RPMI7951 (cell line): ENCODE data around the gene SLC6A3. TPM values are rescaled to one million over a fixed set of nuclear protein-coding genes. Genes with fewer than 3 reads are reported as not detected.

Source experiments
- DNase-seq: peaks from one replicate; pipeline ENCODE4 v3.0.0-alpha.2; 2012; ENCODE audit warnings: low read depth
- total RNA-seq: library from RNA; depleted of rRNA; stranded (reverse); fragments of >200 nt; shearing (Covaris generic); gene quantifications from 2 replicates; pipeline ENCODE4 v1.2.3, GENCODE V29; 2014; rRNA removed

The SLC6A3 gene
- total RNA-seq = not detected in 2 replicates

DNA sequence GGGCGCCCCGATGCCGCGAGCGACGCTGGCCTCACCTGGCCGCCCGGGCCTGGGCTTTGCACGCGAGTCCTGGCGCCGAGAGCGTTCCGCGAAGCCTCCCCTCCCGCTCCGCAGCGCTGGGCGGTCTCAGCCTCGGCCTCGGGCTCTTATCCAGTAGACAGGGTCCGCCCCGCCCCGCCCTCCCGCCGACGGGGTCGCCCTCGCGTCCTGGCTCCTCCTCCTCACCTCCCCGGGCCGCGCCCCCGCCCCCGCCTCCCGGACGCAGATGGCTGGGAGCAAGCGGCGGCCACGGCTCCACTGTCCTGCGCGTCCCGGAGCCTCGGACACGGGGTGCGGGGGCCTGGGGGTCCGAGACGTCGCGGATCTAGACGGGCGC is at the start of gene SLC6A3:
TSS of gene SLC6A3 (minus strand) at position 128 of the 376 bp plus-strand sequence. CDS start 2,243 bp downstream, outside the sequence.
- no peak for DNase-seq

DNA sequence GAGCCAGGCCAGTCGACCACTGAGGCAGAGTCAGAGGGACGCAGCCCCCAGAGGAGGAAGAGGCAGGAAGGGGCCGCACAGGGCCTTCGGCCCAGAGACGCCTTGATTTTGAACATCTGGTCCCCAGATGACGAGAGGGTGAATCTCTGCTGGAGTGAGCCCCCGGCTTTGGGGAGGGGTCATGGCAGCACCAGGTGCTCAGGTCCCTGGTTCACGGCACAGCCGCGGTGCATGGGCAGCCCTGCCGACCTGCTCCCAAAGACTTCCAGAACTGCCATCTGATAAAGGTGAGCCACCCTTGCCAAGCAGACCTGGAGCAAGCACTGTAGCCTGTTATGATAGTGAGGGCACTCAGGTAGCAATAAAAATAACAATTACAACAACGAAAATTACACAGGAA is 48.7 kb upstream of the SLC6A3 start:
- no peak for DNase-seq

DNA sequence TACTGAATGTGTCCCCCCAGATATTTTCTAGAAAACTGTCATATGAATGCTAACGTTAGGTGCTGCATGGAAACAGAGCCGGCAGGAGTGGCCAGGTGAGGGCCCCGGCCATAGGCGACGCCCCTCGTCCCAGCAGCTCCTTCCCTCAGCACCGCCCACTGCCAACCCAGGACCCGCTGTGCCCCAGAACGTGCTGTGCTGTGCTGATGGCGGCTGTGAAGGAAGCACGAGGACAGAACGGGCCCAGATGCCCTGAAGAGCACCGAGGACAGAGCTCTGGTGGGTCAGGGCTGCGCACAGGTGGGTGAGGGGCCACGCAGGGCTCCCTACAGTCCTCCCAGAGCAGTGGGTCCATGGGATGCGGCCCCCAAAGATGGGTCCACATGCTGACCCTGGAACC is 48.2 kb upstream of the SLC6A3 start:
- DNase-seq = no peak

DNA sequence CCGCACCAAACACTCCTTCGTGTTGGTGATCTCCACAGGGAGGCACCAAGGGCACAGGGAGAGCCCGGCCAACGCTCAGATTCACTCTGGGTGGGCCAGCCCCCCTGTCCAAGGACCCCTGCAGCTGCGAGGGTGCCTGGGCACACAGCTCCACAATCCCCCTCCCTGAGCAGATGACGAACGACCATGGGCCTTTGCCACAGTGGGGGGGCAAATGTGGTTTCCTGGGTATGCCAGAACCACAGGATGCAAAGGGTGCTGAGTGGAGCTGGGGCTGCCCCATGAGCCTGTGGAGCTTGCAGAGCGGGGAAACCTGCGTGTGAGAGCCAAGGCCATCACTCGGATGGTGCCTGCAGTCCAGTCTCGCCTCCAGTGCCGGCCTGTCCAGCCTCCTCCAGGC is 47.5 kb upstream of the SLC6A3 start:
- no peak for DNase-seq

DNA sequence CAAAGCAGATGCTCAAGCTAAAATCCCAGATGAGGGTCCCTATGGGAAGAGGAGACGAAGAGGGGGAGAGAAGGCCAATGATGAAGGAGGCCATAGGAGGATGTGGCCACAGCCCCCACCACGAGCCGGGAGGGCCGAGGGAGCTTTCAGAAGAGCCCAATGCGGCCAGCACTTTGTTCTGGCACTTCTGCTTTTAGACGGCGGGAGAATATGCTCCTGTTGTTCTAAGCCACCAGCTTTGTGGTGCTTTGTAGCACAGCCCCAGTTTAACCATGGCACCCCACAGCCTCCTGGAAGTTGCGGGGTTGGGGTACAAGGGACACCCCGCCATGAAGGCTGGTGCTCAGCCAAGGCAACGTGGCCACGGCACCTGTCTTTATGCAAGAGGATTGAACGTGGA is 45.1 kb upstream of the SLC6A3 start:
- no peak for DNase-seq

DNA sequence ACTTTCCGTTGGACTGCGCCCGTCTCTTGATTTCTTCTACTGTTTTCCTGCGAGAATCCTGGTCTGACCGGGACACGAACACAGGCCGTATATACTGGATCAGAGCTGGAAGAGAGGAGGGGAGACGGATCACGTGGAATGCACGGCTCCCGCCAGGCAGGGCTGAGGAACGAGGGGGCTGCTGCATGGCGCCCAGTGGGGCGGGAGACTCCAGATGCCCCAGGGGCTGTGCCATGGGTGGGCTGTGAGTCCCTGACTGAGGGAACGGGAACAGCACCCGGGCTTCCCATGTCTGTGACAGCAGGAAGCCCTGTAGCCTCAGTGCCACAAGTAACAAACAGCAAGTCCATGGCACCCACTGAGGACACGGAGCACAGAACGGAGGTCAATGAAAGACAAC is 44.5 kb upstream of the SLC6A3 start:
- DNase-seq = no peak

DNA sequence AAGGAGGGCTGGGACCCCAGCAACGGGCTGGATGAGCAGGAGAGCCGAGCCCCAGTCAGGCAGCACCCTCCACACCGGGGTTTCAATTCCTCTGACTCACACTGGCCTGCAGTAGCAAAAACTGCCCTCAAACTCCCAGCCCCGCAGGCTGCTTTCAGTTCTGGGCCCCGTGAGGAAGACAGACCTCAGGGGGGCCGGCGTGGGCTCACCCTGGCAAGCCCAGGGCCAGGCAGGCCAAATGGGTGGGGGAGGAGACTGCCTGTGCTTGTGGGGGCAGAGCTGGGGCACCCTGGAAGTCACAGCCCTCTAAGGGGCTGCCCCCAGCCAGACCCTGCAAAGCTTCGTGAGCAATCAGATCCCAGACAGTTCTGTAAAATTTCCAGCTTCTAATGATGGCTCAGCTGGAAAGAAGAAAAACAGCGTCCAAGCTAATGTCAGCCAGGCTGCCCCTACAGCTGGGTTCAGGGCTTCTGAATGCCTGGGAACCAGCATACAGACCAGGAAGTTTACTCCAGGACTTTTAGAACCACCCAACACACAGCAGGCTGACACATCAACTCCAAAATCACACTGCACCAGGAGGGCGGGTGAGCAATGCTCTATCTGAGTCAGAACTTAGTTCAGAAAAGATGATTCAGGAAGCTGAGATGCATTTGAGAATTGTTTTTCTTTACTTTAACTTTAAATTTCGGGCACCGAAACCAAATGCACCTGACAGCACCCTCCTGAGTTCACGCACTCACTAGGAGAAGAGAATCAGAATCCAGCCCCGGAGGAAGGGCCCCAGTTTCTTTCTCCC is 43.8 kb upstream of the SLC6A3 start:
- DNase-seq = peak; percentile 2

DNA sequence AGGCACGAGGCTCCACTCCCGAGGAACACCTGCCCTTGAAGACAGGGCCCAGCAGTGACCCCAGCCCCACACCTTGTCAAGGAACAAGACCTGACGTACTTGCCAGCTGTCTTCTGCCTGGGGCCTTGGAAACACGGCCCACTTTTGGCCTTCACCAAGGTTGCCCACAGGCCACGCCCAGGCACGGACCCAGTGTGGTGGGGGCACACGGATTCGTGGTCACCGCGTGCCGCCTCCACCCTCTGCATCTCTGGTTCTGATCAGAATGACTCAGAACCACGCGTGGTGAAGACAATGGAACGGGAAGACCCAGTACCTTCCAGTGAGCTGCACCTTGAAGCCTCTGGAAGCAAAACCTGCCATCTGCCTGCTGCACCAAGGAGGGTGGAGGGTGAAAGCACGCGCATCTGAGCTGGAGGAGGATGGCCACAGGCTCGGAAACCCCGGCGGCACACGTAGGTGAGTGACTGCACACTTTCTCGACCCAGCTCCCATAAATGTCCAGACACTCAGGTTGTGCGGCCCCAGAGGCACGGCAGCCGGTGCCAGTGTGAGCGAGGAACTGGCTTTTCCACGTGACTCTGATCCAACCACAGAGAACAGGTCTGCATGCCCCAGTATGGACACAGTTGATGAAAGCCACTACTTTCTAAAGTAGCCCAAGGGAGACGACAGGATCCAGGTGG is 42.0 kb upstream of the SLC6A3 start:
- DNase-seq = no peak

DNA sequence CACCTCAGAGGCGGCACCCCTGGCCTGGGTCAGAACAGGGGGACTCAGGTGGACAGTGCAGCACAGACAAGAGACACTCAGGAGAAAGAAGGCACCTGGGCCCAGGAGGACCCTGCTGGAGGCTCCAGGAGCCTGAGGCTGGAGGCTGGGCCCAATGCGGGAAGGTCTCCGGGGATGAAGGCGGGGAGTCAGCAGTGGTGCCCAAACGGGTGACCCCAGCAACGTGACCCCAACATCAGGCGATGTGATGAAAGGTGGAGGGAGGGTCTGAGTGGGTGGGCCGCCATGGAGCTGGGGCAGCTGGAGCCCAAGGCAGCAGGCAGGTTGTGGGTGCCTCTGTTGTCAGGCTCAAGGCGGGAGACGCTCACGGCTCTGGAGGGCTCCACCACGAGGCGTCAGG is 41.0 kb upstream of the SLC6A3 start:
- no peak for DNase-seq

DNA sequence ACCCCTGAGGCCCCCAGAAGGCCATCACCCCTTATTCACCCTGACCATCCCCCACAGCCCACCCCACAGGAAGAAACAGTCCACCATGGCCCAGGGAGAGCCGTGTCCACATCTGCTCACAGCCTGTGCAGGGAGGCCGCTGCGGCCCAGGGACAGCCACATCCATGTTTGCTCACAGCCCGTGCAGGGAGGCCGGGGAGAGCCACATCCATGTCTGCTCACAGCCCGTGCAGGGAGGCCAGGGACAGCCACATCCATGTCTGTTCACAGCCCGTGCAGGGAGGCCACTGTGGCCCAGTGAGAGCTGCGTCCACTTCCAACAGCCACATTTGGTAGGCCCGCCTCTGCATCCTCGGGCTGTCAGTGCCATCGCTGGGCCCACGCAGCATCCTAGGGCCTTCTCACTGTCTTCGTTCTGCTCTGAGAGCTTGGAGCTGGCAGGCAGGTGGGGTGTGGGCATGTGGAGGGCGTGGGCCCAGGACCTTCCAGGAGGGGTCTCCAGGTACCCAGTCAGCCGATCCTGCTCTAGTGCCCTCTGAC is 40.4 kb upstream of the SLC6A3 start:
- no peak for DNase-seq

DNA sequence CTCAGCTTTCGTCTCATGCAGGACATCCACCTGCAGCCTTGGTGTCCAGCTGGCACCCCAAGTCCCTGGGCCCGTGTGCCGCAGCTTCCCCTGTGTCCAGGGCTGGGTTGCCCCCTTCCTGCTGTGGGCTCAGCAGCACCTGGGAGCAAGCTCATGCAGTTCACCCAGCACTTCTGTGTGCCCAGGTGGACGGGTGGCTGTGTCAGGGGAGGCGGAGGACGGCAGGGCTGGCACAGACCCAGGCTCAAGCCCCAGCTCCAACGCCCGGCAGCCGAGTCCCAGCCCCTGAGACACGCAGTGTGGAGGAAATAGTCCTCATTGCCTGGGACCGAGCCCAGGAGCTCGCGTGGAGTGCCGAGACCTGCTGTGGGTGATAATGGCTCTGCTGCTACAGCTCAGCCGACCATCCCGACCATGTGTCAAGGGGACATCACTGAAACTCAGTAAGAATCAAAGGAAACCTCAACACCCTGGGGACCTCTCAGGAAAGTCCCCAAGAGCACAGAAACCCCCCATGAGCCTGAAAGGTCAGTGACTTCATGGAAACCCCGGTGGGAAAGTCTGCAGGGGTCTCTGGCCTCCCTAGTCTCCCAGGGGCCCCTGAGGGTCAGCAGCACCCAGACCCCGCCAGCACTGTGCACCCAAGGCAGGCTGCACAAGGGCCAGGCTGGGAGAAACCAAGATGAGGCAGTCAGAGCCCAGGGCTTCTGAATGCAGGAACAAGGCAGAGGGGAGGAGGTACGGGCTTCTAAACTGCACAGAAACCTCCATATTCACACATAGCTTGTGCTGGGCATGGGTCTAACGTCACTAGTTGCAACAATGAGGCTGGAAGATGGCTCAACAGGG is 39.7 kb upstream of the SLC6A3 start:
- no peak for DNase-seq

DNA sequence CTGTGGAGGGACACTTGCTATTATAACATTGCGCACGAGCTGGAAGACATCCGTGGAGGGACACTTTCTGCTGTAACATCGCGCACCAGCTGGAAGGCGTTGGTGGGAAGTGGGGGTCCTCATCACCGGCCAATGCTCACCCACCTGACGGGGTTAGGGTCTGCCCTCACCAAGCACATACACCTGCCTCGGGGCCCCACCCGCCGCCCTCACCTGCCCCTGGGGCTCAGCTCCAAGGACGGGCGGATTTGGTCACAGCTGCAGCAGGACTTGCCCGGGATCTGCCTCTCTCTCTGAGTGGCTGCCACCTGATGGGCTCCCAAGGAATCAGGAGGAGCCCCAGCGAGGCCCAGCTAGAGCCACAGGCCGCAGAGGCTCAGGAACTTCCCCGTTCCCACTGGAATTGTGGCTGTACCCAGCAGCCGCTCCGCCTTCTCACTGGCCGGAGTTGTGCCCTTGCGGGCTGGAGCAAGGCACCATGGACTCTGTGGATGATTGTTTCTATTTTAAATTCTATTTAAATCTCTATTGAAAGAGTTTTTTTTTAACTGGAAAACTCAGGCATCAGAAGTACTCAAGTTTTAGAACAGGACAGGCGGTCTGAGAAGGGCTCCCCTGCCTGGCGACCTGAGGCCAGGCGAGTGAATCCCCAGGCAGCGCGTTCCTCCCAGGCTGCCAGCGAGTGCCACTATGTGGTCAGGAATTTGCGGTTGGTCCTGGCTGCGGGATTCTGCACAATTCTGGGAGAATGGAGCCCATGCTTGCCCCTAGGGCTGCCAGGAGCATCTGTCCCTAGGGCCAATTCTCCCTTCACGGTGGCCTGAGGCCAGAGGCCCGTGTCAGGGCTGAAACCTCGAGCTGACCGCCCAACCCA is 38.9 kb upstream of the SLC6A3 start:
- no peak for DNase-seq

DNA sequence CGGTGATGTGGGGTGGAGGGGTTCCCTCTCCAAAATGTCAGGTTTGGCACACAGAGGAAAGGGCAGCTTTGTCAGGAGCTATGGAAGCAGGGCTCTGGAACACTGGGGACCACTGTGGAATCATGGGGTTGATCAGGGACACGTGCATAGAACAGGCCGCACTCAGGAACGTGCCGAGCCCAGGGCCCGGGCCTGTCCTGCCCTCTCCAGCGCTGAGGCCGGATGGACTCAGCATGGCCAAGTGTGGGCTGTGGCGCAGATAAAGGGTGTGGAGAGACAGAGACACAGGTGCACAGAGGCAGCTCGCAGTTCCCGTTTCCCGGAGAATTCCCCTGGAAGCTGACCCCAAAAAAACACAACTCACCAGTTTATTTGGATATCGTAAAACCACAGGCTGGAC is 37.8 kb upstream of the SLC6A3 start:
- no peak for DNase-seq

DNA sequence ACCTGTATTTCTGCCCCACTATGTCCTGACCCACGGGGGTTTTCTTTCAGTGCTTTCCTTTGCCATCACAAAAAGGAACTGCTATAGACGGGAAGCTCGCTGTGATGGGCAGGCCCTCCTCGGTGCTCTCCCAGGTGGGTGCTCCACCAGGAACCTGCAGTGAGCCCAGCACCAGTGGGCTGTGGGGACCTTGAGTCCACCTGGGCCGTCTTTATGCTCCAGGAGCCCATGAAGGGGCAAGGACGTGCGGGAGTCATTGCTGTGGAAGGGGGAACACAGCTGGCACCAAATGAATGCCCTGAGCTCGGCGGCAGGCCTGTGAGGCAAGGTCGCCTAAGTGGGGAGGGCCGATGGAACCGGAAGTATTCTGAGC is 36.7 kb upstream of the SLC6A3 start:
- DNase-seq = no peak

DNA sequence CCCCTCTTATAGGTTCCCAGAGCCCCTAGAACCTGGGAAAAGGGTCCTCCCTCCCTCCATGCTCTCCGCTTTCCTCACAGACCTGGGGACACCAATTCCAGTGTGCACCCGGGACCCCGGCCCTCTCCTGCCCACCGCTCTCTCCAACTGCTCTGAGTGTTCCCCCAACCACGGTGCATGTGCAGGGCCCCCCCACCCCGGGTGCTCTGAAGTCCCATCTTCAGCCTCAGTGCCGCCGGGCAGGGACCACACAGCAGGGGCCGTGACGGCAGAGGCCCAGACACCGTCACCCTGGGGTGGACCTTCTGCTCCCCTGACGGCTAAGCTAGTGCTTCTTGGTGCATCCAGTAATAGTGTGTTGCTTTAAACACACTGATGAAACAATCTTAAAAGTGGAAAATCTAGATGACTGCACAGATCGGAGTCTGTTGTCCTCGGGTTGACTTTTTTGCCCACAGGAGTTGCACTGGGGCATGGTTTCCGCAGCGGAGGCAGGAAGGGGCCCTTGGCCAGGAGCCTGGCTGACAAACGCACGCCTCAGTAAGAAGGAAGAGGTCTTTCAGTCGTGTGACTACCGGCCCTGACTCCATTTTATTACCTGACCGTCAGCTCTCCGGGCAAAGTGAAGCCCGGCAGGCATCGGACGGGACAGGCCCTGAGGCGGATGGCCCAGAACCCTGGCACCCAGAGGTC is 36.2 kb upstream of the SLC6A3 start:
- DNase-seq = no peak

DNA sequence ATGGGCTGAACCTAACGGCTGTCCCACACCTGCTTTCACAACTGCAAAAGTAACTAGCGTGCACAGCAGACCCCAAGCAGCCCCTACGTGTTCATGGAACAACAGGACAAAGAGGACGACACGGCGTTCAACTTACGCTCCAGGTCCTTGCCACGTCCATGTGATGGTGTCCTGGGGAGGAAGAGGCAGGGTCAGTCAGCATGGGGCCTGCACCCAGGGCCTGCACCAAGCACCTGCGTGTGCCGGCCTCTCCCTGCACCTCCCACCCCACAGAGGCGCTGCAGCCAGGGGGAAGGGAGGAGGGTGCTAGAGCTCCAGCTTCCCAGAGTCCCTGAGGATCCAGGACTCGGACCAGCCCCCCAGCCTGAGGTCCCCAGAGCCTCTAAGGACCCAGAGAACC is 35.6 kb upstream of the SLC6A3 start:
- DNase-seq = no peak

DNA sequence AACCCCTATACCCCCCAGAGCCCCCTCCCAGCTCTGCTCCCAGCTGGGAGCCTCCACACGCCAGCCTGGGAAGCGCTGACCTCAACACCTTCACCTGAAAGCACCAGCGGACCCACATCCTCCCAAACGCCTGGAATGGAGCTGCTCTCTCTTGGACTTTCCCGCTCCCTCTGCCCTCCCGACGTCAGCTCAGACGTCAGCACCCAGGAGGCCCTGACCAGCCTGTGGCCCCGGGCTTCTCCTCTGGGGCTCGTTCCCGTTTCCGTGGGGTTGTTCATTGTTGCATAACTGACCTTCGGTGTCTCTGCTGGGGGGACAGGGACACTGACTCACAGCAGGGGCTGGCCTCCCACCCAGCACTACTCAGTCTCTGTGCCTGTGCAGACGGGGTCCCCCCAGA is 35.0 kb upstream of the SLC6A3 start:
- no peak for DNase-seq

DNA sequence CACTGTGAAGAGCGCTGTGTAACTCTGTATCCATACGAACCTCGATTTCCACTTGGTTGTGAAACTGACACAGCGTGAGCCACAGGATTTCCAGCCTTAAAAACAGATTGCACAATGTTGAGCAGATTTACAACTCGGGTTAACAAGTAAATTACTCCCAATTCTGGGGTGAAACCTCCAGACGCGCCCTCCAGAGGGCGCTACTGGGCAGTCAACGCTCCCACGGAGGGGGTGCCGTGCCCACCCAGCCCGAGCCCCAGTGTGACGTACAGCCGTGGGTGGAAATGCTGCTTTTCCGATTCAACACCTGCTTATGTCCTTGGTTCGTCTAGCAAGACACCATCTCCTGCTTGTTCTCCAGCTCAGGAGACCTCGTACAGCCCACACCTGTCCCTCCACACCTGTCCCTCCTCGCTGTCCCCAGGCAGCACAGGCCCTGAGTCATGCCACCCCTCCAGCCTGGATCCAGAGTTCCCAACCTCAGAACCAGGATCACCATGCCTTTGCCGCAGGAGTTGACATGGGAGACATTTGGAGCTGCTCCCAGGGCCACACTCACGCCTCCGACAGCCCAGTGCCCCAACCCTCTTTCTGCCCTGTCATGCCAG is 34.4 kb upstream of the SLC6A3 start:
- DNase-seq = no peak

DNA sequence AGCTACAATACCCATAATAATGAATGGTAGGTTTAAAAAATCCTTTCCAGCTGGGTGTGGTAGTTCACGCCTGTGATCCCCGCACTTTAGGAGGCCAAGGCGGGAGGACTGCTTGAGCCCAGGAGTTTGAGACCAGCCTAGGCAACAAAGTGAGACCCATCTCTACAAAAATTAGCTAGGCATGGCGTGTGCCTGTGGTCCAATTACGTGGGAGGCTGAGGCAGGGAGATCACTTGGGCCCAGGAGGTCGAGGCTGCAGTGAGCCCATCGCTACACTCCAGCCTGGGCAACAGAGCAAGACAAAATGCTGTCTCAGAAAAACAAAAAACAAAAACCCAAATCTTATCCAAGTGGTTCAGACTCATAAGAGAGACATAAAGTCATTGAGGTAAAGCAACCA is 33.8 kb upstream of the SLC6A3 start:
- DNase-seq = no peak
